H1 (cell line): Measurements from ENCODE around the gene RNF152.
"Not testable (repeated sequence)": the region's sequence is repeated elsewhere in the genome, so short reads cannot be mapped to it uniquely, and the experiment has no call there.

Source experiments
- CBX8 ChIP-seq: fragments of 300-800, 300-1000 bp; sonication (generic); IDR thresholded peaks from 2 replicates; pipeline ENCODE4 v1.7.1; 2016; ENCODE audit warnings: low read depth, low read length, borderline replicate concordance
- EP300 ChIP-seq, 2 experiments: IDR thresholded peaks; 1 replicate in 1 of 2; 2 replicates in 1 of 2; pipeline ENCODE4 v1.6.1; 2011 to 2012; ENCODE audit warnings: low read depth in 2 of 2, low read length in 2 of 2, mild to moderate bottlenecking in 2 of 2, borderline replicate concordance in 1 of 2, inconsistent platforms in 1 of 2, moderate library complexity in 1 of 2
- POLR2A ChIP-seq, 2 experiments: IDR thresholded peaks; 1 replicate in 1 of 2; 2 replicates in 1 of 2; pipeline ENCODE4 v1.6.1; 2011; ENCODE audit warnings: low read depth in 2 of 2, low read length in 2 of 2, mild to moderate bottlenecking in 2 of 2; ENCODE audit errors: control extremely low read depth in 1 of 2
- SIN3A ChIP-seq, 2 experiments: IDR thresholded peaks in 1 of 2; conservative IDR thresholded peaks in 1 of 2; 2 replicates each; pipeline ENCODE4 v1.6.1; 2011 to 2012; ENCODE audit warnings: low read length in 2 of 2, improper control_type of control experiment in 1 of 2, low read depth in 1 of 2, mild to moderate bottlenecking in 1 of 2
- TF ChIP-seq, protein P1 (sequence below), 3 experiments: IDR thresholded peaks; 1 replicate in 2 of 3; 2 replicates in 1 of 3; pipeline versions ENCODE4 v1.5.1 to v1.6.1; 2011; ENCODE audit warnings: low read length in 3 of 3, mild to moderate bottlenecking in 3 of 3, inconsistent platforms in 2 of 3, low read depth in 1 of 3, moderate library complexity in 1 of 3; ENCODE audit not compliant: insufficient read depth in 1 of 3; ENCODE audit errors: control extremely low read depth in 1 of 3

DNA sequence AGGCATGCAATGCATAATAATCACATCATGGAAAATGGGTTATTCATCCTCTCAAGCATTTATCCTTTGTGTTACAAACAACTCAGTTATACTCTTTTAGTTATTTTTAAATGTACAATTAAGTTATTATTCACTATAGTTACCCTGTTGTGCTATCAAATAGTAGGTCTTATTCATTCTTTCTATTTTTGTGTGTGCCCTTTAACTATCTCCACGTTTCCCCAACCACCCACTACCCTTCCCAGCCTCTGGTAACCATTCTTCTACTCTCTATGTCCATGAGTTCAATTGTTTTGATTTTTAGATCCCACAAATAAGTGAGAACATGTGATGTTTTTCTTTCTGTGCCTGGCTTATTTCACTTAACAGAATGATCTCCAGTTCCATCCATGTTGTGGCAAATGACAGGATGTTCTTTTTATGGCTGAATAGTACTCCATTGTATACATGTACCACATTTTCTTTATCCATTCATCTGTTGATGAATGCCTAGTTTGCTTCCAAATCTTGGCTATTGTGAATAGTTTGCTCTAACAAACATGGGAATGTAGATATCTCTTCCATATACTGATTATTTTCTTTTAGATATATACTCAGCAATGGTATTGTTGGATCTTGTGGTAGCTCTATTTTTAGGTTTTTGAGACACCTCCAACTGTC is 105.7 kb downstream of the RNF152 start:
- TF ChIP-seq SIN3A (conservative IDR thresholded peaks at IDR 0.05 in 1 of 2, IDR thresholded peaks at IDR 0.05 in 1 of 2; ENCODE audit: low read depth in 1 of 2, low read length in 2 of 2); CBX8; POLR2A (IDR thresholded peaks at IDR 0.05; ENCODE audit: control extremely low read depth in 1 of 2, low read depth in 2 of 2, low read length in 2 of 2); EP300 (IDR thresholded peaks at IDR 0.05; ENCODE audit: borderline replicate concordance in 1 of 2, low read depth in 2 of 2, low read length in 2 of 2): not testable (repeated sequence)
- TF ChIP-seq, protein P1, sequence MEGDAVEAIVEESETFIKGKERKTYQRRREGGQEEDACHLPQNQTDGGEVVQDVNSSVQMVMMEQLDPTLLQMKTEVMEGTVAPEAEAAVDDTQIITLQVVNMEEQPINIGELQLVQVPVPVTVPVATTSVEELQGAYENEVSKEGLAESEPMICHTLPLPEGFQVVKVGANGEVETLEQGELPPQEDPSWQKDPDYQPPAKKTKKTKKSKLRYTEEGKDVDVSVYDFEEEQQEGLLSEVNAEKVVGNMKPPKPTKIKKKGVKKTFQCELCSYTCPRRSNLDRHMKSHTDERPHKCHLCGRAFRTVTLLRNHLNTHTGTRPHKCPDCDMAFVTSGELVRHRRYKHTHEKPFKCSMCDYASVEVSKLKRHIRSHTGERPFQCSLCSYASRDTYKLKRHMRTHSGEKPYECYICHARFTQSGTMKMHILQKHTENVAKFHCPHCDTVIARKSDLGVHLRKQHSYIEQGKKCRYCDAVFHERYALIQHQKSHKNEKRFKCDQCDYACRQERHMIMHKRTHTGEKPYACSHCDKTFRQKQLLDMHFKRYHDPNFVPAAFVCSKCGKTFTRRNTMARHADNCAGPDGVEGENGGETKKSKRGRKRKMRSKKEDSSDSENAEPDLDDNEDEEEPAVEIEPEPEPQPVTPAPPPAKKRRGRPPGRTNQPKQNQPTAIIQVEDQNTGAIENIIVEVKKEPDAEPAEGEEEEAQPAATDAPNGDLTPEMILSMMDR (IDR thresholded peaks at IDR 0.05; ENCODE audit: control extremely low read depth in 1 of 3, insufficient read depth in 1 of 3, low read depth in 1 of 3, low read length in 3 of 3): not testable (repeated sequence)
